GM12891 (cell line): ENCODE measurements around the gene FAM161B.

Experiments
- DNase-seq: peaks from one replicate; pipeline ENCODE4 v3.0.0; 2011; ENCODE audit warnings: low spot score; ENCODE audit not compliant: insufficient read length
- FAIRE-seq: peaks from 2 replicates; lab custom pipeline; 2011; peaks lifted over from hg19 to GRCh38; lab: Jason Lieb, UNC
- PAX5 ChIP-seq: IDR thresholded peaks from 2 replicates; pipeline ENCODE4 v1.6.1; 2011; ENCODE audit warnings: low read length, moderate library complexity, mild to moderate bottlenecking; ENCODE audit not compliant: insufficient read depth, severe bottlenecking
- POLR2A ChIP-seq: IDR thresholded peaks from 2 replicates; pipeline ENCODE4 v1.6.1; 2011; ENCODE audit warnings: low read depth, low read length, control low read depth
- POLR2AphosphoS5 ChIP-seq: IDR thresholded peaks from 2 replicates; pipeline ENCODE4 v1.6.1; 2011; ENCODE audit warnings: low read depth, low read length, control low read depth
- POU2F2 ChIP-seq: IDR thresholded peaks from 2 replicates; pipeline ENCODE4 v1.6.1; 2011; ENCODE audit warnings: low read depth, mild to moderate bottlenecking, control low read depth, low read length, moderate library complexity
- SPI1 ChIP-seq: IDR thresholded peaks from 2 replicates; pipeline ENCODE4 v1.6.1; 2011; ENCODE audit warnings: low read depth, low read length, control low read depth
- TAF1 ChIP-seq: IDR thresholded peaks from 2 replicates; pipeline ENCODE4 v1.6.1; 2011; ENCODE audit warnings: low read depth, low read length, control low read depth

Gene FAM161B

DNA sequence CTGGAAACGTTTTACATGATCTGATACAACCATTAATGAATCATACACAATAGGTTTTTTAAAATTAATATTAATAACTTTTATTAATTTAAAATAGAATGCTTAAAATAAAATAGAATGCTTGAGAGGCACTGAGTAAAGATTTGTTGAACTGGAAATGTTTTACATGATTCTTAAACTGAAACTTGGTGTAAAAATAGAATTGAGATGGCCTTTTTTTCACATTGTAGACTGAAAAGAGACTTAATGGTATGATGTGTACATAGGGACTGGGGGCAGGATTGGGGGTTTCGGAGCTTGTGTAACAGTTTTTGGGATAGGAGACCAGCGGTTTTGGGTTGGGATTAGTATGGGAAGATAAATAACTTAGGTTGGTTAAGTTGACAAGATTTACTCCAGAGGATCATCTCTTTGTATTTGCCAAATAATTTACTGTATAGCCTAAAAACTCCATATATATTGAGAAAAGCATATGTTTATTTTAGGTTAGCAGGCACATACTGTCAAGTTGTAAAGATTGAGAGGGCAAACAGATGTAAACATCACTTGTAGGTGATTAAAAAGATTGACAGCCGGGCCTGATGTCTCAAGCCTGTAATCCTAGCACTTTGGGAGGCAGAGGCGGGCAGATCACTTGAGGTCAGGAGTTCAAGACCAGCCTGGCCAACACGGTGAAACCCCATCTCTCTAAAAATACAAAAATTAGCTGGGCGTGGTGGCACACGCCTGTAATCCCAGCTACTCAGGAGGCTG is 65.3 kb downstream of the FAM161B start:
- no peak for DNase-seq
- TF ChIP-seq POLR2A (no peak), TAF1 (no peak), POLR2AphosphoS5 (no peak), POU2F2 (no peak), PAX5 (no peak), SPI1 (no peak)
- FAIRE-seq = no peak
